Measurements from ENCODE around the gene ACTR2. TPM values are rescaled to one million over a fixed set of nuclear protein-coding genes. Genes with fewer than 3 reads are reported as not detected.

The ACTR2 gene
- total and polyA plus RNA-seq, 2 of the 13 experiments (the other 11 are each of a cell fraction or from before 2014, with no cell fraction given), result 51.2 to 100 TPM

GRCh38 chr2:65227456-65228262 lies at the start of gene ACTR2 (continued):
- TF ChIP-seq HNF1B (CRISPR knock-in tag; IDR thresholded peaks at IDR 0.05), result peak; percentile 80; the same call in 1 of the 2 replicates
- peak; percentile 77 for TF ChIP-seq GMEB1 (CRISPR knock-in tag; IDR thresholded peaks at IDR 0.05; ENCODE audit: borderline replicate concordance)
- TF ChIP-seq ZNF512B (CRISPR knock-in tag; IDR thresholded peaks at IDR 0.05; ENCODE audit: borderline replicate concordance), result peak; percentile 90; the same call in 1 of the 2 replicates
- TF ChIP-seq SMYD3 (CRISPR knock-in tag; IDR thresholded peaks at IDR 0.05), result peak; percentile 81
- no peak for TF ChIP-seq ZNF562 (CRISPR knock-in tag; IDR thresholded peaks at IDR 0.05; ENCODE audit: borderline replicate concordance)
- no peak; the same call in 1 of the 2 replicates for TF ChIP-seq ZNF276 (CRISPR knock-in tag; IDR thresholded peaks at IDR 0.05; ENCODE audit: low read depth)
- TF ChIP-seq ZNF12 (CRISPR knock-in tag; IDR thresholded peaks at IDR 0.05), result peak; percentile 43; the same call in 1 of the 2 replicates
- no peak for TF ChIP-seq CERS6 (CRISPR knock-in tag; IDR thresholded peaks at IDR 0.05)
- TF ChIP-seq ZNF253 (CRISPR knock-in tag; IDR thresholded peaks at IDR 0.05; ENCODE audit: borderline replicate concordance), result peak; percentile 69; the same call in 1 of the 2 replicates
- TF ChIP-seq RBM22 (optimal IDR thresholded peaks at IDR 0.05; ENCODE audit: low read length), result peak; percentile 6
- peak; percentile 17; the same call in 1 of the 2 replicates for TF ChIP-seq ZNF275 (CRISPR knock-in tag; IDR thresholded peaks at IDR 0.05; ENCODE audit: borderline replicate concordance)
- TF ChIP-seq ZBTB3 (CRISPR knock-in tag; IDR thresholded peaks at IDR 0.05; ENCODE audit: borderline replicate concordance, low read depth), result peak; percentile 83; the same call in 1 of the 2 replicates

Data from HepG2 (cell line).